Fibroblast of gingiva (primary cell): Measurements from ENCODE around the gene TMEM43.

Source experiments
- DNase-seq: peaks from one replicate; pipeline ENCODE4 v3.0.0-alpha.2; 2011; ENCODE audit warnings: low read depth

TMEM43 gene

DNA sequence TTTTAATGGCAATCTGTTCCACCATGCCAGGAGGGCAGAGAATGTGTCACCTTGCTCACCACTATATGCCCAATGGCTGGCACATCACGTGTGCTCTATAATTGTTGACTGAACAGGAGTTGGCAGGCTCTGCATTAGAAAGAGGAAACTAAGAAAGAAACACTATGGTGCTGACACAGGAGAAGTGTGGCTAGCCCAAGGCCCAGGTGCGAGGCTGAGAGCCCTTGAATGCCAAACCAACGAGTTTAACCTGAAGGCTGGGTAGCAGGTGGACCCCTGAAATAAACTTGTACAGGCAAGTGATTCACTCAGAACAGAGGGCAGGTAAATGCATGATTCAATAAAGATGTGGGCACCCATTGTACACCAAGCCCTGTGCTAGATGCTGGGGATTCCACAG is 2.6 kb upstream of the TMEM43 start:
- no peak for DNase-seq

DNA sequence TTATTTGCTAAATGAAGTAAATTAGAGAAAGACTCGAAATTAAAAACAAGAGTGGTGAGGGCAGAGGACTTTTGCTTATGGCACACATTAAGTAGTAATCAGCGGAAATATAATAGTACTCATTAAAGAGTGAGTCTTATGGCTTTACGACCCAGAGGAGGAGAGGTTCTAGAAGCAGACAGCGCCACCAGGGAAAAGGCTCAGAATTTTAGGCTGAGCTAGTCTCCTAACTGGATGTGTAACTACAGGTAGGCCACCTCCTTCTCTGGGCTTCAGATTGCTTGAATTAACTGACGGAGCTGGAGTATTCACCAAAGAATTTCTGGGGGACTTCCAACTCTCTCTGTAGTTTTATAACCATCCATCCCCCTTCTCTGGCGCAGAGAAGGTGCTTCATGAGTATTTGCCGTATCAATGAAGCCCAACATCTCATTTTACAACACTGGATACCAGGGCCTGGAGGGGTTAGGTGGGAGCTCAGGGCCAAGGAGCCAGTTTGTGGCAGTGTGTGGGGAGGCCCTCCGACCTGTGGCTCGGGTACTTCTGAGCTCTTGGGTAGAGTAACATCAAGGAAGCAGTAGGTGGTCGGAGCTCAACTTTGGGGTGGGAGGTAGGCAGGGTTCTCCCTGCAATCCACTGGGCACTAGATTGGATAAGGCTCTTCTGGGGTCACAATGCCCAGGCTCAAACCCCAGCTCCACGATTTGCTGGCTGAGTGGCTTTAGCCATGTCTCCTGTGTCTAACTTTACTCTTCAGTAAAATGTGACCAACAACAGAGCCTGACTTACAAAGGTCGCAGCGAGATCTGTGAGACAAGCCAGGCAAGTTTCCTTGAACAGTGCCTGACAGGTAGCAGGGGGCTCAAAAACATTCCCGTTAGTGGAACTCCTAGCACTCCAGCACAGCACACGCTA is 1.3 kb upstream of the TMEM43 start:
- no peak for DNase-seq

DNA sequence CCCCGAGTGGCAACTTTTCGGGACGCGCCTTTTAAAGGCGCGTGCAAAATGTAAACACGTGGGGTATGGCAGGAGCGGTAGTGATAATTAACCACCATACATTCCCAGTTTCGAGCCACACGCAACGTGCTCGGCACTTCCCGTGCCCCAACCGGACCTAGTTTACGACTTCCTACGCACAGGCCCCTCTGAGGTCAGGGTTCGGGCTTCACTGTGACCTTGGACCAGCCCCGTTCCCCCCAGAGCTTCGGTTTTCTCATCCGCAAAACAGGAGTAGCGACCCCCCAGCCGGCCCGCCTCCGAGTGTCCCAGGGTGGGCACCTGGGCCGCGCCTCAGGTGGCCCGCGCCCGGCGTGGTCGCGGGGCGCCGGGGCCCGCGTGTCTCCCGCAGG is 633 bp upstream of the TMEM43 start:
- peak; percentile 52 for DNase-seq

DNA sequence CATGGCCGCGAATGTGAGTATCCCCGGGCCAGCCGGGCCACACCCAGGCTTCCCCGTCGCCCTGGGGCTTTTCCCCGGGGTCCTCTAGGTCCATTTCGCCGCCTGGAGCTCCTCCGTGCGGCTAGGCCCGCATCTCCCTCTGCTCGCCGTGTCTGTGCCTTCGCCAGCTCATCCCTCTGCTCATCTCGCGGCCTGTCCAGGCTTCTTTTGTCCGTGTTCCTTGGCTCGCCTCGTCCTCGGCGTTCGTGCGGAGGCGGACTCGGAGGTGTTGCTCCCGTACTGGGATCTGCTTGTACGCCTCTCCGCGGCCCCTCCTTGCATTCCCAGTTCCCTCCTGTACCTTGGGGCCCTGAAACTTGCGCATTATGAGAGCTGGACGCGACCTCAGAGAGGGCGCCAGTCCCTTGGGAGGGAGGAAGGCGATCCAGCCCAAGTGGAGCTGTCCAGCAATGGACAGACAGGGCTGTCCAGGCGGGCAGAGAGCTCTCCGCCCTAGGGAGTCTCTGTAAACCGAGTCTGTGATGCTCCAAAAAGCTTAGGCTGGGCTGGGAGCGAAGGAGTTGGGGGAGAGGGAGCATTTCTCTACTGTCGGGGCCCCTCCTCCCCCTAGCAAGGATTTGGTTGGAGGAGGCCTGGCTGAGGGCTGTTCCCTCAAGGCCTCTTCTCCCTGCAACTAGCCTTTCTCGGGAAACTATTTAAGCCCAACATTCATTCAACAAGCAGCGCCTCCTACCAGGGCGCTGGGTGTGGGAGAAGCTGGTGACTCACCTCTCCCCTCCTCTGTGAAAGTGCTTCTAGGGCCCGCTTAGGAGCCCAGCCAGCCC is 553 bp downstream of the TMEM43 start:
- DNase-seq: peak; percentile 91

DNA sequence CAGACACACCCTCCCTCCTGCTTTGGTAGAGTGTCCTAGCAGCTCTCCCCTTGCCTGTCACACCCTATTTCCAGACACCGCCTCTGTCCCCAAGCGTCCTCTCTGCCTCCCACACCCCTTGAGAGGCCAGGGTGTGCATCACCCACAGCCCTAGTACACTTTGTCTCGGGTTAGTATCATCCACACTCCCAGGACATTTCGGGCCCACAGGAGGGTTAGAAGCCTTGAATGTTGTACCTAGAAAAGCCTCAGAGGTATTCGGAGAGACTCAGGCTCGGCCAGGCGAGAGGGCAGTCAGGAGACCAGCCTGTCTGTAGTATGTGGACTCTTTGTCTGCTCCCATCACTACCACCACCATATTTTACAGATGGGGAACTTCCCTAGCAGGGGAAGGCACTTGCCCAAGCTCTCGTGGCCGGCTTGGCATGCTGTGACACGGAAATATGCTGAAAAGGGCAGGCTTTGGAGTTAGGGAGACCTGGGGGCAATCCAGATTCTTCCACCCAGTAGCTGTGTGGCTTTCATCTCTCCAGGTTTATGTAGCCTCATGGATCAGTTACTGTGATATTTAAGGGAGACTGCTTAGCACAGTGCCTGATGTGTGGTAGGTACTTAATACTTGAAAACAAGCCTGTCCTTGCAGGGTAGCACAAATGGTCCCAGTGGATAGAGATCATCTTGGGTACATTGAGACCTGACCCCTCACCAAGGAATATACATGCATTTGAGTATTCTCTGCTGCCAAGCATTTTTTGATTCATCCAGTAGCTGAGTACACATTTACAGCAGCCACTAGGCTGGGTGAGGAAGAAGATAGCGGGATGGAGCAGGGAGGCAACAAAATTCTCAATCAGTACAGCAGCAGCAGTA is 1.4 kb downstream of the TMEM43 start:
- no peak for DNase-seq

DNA sequence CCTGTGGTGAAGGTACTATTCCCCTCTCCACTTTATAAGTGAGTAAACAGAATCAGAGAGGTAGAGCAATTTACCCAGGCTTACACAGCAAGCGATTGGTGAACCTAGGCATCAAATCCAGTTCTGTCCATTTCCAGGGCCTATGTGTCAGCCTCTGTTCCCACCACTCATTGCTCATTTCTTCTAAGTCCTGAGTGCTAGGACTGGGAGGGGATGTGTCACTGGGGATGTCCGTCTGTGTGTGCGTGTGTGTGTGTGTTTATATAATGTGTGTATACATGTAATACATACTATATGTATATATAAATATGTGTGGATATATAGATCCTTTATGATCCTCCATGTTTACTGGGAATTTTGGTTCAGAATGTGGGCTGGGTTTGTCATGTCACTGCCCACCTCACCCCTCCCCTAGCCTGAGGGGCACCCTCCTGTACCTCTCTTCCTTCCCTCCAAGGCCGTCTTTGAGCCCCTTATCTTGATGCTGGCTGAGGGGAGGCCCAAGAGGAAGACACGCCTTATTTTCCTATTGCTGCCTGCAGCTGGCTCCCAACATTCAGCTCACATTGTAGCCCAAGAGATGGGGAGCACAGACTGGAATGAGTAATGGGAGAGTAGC is 2.1 kb downstream of the TMEM43 start:
- DNase-seq: no peak

DNA sequence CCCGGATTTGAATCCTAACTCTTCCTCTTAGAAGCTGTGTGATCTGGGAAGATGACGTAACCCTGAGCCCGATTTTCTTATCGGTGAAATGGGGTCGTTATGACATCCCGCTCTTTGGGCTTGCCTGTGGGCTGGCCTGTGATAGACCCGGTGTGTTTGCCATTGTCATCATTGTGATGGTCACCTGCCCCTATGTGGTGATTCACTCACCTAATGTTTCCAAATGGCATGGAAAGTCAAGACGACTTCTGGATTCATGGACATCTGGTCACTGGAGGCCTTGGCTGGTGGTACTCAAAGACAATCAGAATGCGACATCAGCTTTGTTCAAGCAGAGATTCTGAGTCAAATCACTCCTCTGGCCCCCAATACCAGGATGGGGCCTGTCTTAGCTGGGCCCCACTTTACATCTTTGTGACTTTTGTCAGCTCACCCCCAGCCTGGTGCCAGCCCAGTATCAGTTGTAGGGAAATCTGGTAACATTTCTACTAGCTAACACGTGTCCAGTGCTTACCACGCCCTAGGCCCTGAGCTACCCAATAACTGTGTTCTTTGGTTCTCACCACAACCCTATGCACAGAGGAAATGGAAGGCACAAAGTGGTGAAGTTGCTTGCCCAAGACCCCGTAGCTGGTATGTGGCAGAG is 2.8 kb downstream of the TMEM43 start:
- no peak for DNase-seq

DNA sequence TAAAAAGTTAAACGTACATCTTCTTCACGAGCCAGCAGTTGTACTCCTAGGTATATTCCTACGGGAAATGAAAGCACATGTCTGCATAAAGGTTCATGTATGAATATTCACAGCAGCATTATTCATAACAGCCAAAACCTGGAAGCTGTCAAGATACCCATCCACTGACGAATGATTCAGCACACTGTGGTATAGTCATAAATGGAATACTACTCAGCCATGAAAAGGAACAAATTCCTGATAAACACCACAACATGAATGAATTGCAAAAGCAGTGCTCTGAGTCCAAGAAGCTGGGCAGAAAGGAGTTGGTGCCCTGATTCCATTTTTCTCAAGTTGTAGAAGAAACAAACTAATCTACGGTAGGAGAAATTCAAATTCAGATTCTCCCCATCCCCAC is 3.9 kb downstream of the TMEM43 start:
- DNase-seq: no peak

DNA sequence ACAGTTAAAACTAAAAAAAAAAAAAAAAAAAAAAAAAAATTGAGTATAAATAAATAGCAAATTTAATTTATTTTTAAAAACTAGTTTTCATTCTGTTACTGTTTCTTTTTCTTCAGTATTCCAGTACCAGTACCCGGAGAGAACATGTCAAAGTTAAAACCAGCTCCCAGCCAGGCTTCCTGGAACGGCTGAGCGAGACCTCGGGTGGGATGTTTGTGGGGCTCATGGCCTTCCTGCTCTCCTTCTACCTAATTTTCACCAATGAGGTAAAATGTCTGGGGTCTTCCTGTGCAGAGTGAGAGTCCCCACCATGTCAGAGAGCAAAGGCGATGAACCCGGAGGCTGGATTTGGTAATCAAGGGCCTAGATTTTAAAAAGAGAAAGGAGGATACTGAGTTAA is 4.4 kb downstream of the TMEM43 start:
- DNase-seq: no peak

DNA sequence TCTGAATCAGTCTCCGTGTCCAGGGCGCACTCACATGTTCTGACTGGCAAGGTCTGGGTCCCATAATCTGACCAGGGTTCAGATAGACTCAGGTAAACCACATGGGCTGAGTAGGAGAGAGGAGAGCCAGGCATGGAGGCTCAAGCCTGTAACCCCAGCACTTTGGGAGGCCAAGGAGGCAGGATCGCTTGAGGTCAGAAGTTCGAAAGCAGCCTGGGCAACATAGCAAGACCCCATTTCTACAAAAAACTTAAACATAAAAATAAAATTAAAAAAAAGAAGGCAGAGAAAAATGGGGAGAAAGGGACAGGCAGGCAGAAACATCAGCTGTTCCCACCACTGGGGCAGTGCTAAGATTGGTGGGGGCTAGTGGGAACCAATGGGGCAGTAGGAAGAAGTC is 5.4 kb downstream of the TMEM43 start:
- DNase-seq: no peak

DNA sequence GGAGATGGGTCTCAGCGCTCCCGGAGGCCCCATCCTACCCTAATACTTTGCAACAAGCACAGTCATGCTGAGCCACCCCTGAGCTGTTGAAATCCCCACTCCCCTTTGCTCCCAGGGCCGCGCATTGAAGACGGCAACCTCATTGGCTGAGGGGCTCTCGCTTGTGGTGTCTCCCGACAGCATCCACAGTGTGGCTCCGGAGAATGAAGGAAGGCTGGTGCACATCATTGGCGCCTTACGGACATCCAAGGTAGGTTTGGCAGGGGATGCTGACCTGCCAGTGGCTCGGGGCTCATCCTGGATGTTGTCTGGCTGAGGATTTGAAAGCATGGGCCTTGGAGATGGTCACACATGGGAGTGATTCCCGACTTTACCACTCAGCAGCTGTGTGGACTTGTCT is 5.9 kb downstream of the TMEM43 start:
- DNase-seq: no peak

DNA sequence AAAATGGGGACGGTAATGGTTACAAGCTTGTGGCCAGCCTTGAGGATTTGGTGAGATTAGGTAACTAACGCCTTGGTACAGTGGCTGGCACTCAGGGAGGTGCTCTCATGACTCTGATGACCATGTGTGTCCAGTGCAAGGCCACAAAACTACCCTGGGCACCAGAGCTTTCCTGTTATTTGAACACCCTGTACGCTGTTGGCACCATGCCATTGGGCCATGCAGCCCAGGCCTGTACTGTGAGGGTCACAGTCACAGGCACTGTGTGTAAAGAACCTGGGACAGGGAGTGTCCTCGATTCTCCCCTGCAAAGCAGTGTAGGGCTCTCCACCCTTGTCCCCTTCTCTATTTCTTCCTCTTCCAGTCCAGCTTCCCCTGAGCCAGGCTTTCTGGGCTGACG is 6.3 kb downstream of the TMEM43 start:
- no peak for DNase-seq

DNA sequence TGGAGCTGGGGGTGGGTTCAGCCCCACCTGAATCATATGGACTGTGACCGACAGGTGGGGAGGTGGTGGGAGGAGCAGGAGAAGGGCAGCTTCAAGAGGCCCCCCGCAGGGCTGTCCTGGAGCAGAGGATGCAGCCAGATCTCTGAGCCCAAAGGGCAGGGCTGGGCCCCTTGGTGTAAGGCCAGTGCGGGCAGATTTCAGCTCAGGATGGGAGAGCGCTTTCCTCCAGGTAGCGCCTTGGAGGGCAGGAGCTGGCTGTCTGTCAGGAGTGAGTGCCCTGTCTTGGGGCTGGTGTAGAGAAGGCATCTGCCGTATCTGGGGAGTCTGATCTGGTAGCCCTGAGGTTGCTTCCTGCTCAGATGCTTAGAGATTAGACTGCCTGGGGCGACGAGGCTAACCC is 7.3 kb downstream of the TMEM43 start:
- DNase-seq: no peak

DNA sequence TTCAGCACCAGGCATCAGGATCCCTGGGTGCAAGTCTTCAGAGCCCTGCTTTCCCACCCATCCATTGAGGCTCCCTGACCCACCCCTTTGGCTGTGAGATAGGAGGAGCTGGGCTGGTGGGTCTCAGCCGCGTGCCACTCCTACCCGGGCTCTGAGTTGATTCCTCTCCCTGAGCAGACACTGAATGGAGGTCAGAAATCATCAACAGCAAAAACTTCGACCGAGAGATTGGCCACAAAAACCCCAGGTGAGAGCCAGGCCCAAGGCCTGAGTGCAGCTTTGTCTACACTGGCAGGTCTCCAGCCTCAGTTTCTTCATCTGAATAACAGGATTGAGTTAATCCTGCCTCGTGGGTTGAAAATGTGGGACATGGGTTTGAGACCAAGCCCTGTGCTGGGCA is 7.8 kb downstream of the TMEM43 start:
- DNase-seq: no peak

DNA sequence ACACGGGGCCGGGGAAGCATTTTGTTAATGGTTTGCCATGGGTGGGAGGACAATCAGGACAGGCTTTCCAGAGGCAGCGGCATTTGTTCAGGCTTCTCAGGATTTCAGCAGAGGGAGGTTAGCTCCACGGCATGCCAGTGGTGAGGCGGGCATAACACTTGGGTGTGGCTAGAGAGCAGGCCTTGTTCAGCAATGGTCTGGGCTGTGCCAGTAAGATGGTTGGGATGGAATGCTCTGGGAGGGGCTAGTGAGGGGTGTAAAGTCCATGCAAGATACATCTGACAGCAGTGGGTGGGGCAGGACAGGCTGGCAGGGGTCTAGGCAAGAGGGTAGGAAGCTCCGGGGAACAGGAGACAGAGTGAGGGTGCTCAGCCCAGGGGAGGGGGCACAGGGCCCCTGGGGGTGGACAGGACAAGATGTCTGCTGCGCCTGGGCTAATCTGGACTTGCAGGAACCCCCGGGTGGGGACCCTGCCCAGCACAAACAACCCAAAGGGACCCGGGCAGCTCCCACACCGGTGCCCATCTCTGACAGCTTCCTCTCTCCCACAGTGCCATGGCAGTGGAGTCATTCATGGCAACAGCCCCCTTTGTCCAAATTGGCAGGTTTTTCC is 8.4 kb downstream of the TMEM43 start:
- DNase-seq: peak; percentile 16

DNA sequence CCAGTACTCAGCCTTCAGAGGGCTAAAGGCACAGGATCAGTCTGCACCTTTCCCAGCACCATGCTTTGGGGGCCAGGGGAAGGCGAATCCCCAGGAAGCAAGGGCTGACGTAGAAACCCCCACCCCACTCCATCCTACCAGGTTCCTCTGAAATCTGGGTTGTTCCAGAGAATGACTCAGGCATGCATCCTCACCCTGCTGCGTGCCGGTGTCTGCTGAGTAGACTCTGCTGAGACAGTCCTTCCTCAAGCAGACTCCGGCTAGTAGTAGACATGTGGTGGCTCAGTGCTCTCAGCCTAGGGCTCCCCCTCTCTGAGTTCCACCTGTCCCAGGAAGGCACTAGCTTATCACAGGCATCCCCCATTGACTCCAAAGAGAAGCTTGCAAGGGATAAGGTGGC is 9.0 kb downstream of the TMEM43 start:
- no peak for DNase-seq

DNA sequence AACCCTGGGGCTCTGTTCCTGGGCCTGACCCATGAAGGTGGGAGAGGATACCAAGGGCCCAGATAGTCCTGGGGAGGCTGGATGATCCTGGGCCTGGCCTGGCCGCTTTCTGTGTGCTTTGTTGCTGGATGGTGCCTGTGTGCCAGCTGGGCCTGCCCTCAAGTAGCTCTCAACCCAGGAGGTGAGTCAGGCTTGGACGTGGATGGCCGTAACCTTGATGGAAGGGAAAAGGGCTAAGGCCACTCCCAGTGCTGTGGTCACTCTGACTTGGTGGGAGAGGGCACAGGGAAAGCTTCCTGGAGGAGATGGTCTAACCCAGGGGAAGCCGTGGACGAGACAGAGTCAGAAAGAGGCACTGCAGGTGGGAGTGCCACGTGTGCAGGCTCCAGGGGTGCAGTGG is 9.4 kb downstream of the TMEM43 start:
- DNase-seq: no peak

DNA sequence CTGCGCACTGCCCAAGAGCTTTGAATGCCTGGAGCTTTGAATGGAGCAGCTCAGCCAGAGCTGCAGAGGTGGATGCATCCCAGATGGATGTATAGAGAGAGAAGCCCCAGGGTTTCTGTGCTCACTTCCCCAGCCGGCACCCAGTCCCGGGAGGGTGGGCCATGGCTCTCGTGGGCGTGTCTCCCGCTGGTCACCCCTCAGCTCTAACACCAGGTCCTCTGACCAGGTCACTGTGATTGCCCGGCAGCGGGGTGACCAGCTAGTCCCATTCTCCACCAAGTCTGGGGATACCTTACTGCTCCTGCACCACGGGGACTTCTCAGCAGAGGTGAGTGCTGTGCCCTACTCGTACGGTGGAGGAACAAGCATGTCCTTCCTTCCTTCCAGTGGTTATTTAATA is 10.7 kb downstream of the TMEM43 start:
- DNase-seq: no peak

DNA sequence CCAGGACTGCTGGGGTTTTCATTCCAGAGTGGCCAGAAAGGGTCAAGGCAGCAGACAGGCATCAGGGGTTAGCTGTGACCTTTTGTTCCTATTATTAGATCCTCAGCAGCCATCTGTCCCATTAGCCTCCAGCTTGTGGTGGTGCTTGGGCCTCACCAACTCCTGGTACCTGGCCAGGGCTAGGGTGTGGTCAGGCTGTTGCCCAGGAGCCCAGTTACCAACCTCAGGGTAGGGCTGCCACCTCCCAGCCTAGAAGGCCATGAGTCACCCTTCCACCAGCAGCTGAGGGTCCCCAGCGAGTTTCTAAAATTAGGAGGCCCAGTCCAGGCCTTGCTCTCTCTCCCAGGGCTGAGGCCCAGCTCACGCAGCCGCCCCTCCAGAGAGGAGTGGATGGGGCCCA is 12.2 kb downstream of the TMEM43 start:
- no peak for DNase-seq

DNA sequence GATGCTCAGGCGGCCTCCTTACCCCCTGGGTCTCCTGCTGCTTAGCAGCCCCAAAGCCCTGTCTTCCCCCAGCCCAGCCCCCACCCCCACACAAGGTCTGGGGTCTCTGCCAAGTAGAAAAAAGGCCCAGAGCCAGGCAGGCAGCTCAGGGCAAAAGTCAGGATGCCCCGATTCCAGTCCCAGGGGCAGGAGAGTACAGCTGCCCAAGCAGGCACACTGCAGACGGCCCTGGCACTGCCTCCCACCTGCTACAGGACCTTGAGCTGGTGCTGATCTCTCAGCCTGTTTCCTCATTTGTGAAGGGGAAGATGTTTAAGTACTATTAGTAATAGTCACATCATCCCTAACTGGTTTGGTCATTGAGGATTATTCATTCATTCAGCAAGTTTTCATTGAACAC is 12.6 kb downstream of the TMEM43 start:
- DNase-seq: no peak
